WI38 (cell line): ENCODE data around the gene C1QL1.
A peak's percentile ranks its signal among the peaks of the same experiment; 100 is the strongest.

Experiments used
- H3K4me3 ChIP-seq: 2 replicates; pipeline ENCODE4 v1.5.1; 2011; ENCODE audit warnings: low read depth, mild to moderate bottlenecking, control low read depth, low read length
- TF ChIP-seq, protein P1 (sequence below): IDR thresholded peaks from 2 replicates; pipeline ENCODE4 v1.5.1; 2012; ENCODE audit warnings: low read depth, mild to moderate bottlenecking, control low read depth, low read length

The C1QL1 gene

DNA sequence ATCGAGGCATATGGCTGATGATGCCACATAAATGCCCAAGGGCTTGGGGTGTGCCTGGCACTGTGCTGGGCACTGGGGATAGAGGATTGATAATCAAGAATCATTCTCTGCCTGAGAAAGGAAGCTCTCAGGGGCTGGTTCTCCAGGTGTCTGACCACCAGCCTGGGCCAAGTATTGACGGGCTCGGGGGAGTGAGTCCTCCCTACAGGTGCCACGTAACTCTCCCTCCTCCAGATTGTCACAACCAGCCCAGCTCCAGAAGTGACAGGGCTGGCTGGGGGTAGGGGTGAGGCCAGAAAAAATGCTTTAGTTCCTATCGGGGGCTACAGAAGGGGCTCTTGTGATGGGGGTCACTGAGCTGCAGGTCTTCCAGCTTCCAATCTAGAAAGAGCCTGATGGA lies 10.7 kb upstream of the C1QL1 start:
- TF ChIP-seq, protein P1, sequence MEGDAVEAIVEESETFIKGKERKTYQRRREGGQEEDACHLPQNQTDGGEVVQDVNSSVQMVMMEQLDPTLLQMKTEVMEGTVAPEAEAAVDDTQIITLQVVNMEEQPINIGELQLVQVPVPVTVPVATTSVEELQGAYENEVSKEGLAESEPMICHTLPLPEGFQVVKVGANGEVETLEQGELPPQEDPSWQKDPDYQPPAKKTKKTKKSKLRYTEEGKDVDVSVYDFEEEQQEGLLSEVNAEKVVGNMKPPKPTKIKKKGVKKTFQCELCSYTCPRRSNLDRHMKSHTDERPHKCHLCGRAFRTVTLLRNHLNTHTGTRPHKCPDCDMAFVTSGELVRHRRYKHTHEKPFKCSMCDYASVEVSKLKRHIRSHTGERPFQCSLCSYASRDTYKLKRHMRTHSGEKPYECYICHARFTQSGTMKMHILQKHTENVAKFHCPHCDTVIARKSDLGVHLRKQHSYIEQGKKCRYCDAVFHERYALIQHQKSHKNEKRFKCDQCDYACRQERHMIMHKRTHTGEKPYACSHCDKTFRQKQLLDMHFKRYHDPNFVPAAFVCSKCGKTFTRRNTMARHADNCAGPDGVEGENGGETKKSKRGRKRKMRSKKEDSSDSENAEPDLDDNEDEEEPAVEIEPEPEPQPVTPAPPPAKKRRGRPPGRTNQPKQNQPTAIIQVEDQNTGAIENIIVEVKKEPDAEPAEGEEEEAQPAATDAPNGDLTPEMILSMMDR, result no peak
- no peak overlapping the region for H3K4me3 ChIP-seq

DNA sequence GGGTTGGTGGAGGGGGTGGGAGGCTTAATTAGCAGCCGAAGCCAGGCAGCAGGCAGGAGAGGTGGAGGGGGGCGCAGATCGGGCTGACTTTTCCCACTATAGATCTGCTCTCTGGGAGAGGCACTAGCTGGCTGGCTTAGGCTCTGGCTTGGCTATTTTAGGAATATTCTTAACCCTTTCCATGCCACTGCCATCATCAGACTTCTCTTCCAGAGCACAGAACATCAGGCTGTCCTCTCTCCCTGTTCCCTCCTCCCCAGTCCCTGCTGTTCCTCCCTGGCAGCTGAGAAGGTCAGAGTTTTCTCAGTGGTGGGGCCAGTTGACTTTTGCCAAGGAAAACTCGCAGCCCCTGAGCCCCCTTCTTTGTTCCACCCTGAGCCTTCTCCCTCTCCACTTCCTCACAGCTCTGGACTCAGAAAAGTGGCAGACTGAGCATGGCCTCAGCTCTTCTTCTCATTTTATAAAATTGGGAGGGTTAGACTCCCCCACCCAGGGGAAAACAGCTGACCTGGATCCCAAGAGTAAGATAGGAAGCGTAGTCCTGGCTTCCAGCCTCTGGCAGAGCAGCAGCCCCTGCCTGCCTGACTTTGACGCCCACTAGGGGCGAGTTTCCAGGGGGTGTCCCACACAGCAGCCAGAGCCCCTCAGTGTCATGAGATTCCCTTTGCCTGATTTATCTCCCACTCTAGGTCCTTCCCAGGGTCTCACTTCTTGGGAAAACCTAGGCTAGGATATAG lies 9.9 kb upstream of the C1QL1 start:
- TF ChIP-seq, protein P1, result no peak
- no peak overlapping the region for H3K4me3 ChIP-seq

DNA sequence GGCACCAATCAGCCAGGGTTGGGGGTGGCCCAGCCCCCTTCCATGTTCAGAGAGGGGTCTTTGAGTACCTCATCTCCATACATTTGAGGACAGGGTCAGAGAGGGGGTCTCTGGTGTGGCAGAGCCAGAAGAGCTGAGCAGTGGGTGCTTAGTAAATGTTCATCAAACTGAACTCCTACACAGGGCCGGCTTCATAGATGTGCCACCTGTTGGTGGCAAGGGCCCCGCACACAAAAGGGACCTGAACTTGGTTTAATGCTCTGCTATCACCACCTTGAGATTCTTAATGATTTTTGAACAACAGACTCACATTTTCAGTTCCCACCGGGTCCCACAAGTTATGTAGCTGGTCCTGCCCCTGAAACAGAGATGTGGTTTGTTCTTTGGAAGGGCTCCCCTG lies 9.0 kb upstream of the C1QL1 start:
- no peak overlapping the region for H3K4me3 ChIP-seq
- TF ChIP-seq, protein P1, result no peak

DNA sequence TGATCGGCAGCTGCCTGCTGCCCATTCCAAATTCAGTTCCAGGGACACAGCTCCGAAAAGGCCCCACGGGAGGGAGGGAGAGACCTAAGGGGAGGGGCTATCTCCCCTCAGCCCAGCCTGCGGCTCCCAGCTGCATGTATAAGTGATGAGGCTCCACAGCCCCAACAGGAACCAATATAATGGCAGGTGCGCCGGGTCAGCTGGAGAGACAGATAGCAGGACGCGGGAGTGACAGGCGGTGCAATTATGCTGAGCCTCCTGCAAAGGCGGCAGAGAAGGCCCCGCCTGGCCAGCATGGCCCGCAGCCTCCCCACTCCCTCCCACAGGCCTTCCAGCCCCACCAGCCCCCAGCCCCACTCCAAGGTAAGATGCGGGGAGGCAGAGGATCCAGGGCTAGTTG lies 8.1 kb upstream of the C1QL1 start:
- no peak overlapping the region for H3K4me3 ChIP-seq
- TF ChIP-seq, protein P1, result no peak

DNA sequence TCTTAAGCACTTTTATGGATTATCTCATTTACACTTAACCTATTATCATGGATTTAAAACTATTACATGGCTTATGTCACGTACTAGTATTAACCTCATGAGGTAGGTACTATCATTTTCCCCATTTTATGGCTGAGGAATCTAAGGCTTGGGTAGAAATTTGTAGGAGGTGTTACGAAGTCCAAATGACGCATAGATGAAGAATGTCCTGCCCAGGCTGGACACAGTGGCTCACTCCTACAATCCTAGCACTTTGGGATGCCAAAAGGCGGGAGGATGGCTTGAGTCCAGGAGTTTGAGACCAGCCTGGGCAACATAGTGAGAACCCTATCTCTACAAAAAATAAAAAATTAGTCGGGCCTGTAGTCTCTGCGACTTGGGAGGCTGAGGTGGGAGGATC lies 4.8 kb upstream of the C1QL1 start:
- TF ChIP-seq, protein P1, result no peak
- H3K4me3 ChIP-seq, result no peak overlapping the region

DNA sequence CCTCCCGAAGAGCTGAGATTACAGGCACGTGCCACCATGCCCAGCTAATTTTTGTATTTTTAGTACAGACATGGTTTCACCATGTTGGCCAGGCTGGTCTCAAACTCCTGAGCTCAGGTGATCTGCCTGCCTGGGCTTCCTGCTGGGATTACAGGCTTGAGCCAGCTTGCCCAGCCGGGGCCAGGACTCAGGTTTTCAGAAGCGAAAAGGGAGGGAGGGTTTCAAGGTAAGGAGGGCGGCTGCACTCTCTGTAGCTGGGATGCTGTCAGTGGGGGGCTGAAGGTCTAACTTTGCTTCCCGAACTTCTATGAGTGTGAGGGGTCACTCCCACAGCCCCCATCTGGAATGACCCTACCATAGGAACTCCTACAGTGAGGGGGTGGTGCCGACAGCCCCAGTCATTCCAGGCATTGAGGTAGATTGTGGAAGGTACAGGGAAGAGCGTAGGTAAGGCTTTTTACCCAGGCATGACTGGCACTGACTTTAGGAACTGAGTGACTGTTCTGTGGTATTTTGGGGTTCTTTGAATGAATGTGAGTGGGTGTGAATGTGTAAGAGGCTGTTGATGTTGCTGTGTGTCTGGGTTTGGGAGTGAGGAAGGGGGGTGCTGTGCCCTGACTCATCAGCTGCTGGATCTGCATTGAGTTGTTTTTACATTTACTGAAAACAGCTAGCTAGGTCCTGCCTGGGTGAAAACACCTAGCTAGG lies 3.8 kb upstream of the C1QL1 start:
- no peak overlapping the region for H3K4me3 ChIP-seq
- TF ChIP-seq, protein P1, result no peak

DNA sequence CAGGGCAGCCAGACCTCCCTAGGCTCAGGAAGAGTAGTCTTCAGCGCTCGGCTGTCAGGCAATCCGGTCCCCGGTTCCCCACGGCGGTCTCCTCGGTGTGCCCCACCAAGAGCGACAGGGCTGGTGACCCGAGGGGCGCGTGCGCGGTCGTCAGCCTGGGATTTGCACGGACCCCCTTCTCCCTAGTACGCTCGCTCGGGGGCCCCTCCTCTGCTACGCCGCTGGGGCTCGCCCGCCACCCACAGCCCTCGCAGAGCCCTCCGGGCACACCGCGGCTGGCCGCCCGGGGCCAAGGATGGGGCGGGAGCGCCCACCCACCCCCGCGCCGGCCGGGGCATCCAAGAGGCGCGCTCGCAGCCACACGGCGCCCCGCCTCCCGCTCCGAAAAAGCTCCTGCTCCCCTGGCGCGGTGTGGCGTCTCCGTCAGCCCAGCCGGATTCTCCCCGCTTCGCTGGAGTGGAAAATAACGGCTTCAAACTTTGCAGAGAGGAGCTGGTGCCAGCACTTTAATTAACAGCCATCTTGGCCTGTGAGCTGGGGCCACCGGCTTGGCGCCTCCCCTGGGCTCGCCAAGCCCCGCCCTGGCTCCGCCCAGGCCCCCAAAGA lies 2.1 kb upstream of the C1QL1 start:
- peak overlapping the region; percentile 53 for H3K4me3 ChIP-seq

More for the DNA sequence above, 2.1 kb upstream of the C1QL1 start:
- TF ChIP-seq, protein P1, result no peak
